HG02943 (cell line): ENCODE results near the gene TP73.

ENCODE experiments used
- ATAC-seq: cut with Tn5 transposase; IDR thresholded peaks from one replicate; pipeline ENCODE4 v1.9.1; 2021; ENCODE audit warnings: mild to moderate bottlenecking, low read depth, moderate library complexity; ENCODE audit not compliant: unreplicated experiment

TP73 gene

DNA sequence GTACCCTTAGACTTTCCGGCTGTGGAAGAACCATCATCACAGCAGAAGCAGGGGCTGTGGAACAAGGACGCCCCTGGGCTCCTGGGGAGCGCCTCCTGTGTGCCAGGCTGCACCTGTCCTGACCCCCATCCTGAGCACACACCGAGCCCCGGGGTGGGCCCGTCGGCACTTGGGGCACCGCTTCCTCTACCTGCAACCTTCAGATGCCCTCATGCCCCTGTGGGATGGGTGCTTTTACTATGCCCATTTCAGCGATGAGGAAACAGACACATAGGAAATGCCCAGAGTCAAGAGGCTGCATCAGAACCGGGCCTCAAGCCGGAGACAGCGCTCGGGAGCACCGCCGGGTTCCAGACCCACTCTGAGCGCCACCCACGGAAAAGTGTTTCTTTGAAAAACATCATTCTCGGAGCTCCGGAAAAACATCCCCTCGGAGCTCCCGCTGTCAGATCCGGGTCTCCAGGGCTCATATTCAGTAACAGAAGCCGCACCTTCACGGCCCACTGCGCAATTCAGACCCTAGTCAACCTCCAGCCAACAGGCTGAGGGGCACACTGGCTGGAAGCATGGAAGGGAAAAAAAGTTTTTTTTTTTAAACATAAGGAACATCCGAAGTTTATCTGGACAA is 19.5 kb upstream of the TP73 start:
- no peak for ATAC-seq

- no peak for ATAC-seq
These were observed 18.8 kb upstream of the TP73 start for GRCh38 chr1:3633344-3634058.

DNA sequence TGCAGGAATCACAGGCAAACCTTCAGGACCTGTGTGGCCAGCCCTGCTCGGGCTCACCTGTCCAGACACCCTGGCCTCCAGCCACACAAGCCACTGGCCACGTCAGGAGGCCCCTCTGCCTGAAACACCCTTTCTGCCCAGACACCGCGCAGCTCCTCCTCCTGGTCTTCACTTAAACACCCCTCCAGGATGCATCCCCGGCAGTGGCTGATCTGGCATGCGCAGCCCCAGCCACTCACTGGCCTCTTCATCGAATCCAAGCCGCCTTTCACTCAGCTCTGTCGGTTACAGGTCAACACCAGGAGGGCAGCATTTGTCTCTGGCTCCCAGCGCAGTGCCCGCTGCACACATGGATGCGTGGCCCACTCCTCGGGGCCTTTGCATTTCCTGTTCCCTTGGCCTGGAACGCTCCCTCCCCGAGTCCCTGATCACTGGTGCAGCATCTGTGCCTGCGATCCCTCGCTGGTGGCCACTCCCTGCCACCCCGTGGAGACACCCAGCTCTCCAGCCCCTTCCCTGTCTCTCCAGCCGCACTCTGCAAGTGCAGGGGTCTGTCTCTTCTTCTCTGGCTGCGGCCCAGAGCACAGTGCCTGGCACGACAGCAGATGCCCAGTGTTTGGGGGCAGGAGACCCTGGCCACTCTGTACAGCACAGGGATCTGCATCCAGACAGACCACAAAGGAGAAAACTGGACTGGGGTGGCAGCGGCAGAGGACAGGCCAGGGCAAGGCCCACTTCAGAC is 18.1 kb upstream of the TP73 start:
- ATAC-seq: no peak

DNA sequence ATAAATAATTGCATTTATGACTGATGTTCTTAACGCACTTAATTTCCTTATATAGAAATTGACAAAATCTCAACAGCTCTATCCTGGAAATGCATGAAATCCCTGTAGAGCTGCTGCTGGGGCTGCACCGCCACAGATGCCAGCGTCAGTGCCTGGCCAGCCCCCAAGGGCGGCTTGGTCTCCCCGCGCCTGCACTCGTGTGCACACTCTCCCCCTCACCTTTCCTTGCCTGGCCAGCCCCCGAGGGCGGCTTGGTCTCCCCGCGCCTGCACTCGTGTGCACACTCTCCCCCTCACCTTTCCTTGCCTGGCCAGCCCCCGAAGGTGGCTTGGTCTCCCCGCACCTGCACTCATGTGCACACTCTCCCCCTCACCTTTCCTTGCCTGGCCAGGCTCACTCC is 16.2 kb upstream of the TP73 start:
- ATAC-seq: no peak

- ATAC-seq: no peak
These were observed 15.8 kb upstream of the TP73 start for GRCh38 chr1:3636531-3636930.

- no peak for ATAC-seq
These were observed 14.3 kb upstream of the TP73 start for GRCh38 chr1:3638027-3638426.

- ATAC-seq: no peak
These were observed 13.6 kb upstream of the TP73 start for GRCh38 chr1:3638676-3639075.

DNA sequence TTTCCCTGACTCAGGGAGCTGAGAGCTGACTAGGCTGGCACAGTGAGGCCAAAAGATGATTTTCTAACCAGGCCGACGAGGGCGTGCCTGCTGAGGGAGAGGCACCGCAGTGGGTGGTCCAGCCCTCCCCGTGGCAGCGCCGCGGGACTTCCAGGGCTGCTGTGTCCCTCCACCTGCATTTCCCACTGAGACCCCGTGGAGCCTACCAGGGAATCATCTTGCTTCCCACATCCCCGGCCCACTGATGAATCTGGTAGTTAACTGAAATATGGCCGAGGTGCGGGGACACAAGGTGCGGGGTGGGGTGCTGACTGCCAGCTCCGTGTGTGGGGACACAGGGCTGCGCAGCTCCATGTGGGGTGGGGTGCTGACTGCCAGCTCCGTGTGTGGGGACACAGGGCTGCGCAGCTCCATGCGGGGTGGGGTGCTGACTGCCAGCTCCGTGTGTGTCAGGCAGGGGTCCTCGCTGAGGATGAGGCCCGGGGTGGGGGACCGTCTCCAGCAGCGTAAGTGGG is 12.9 kb upstream of the TP73 start:
- no peak for ATAC-seq

GRCh38 chr1:3640121-3640837 is 12.0 kb upstream of the TP73 start:
- no peak for ATAC-seq

DNA sequence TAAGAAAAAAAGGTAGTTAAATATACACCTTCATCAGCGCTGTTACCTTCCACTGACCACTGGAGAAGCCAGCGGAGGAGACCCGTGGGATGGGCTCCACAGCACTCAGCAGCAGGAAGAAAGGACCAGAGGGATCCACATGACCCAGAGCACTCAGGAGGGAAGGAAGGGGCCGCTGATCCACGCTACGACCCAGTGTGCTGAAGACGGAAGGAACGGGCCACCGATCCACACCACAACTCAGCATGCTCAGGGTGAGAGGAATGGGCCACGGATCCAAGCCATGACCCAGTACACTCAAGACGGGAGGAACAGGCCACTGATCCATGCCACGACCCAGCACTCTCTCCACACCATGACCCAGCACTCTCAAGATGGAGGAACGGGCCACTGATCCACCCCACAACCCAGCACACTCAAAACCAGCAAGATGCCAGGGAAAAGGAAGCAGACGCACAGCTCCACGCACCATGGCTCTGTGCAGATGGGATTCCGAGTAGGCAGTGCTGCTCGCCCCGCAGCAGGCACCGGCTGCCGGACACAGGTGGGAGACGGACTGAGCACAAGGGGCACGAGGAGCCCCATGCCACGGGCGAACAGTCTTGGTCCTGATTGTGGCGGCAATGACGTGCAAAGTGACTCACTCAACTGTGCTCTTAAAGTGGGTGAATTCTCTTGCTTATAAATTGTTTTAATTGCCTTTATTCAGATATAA is 11.1 kb upstream of the TP73 start:
- ATAC-seq: no peak

- ATAC-seq: no peak
These were observed 10.5 kb upstream of the TP73 start for GRCh38 chr1:3641816-3642215.

- ATAC-seq: no peak
These were observed 9.2 kb upstream of the TP73 start for GRCh38 chr1:3642919-3643675.

GRCh38 chr1:3644273-3644672 is 8.0 kb upstream of the TP73 start:
- no peak for ATAC-seq

- ATAC-seq: no peak
These were observed 7.1 kb upstream of the TP73 start for GRCh38 chr1:3645247-3645646.

DNA sequence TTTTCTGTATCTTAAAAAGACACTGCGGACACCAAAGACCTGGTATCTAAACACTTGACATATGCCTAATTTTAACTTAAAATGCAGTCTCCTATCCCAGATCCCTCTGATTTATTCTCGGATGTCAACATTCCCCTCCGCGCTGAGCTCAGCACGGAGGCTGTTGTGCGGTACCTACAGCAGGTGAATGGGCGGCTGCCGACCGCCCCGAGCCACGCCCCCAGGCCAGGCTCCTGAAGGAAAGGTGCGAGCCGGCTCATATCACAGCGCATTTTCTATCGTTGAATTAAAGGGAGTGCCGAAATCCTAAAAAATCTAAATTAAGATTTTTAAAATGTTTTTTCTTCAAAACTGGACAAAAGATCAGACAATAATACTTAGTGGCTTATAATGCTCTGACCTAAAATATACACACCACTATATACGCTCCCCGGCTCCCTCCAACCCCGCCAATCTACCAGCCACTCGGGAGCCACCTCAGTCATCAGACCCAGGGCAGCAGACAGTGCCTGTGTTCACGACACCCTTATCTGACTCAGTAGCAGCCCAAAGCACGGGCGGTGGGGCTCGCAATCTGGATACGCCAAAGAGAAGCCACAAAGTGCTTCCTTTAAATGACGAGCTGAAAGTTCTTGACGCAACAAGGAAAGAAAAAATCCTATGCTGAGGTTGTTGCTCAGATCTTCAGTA is 6.5 kb upstream of the TP73 start:
- ATAC-seq: no peak

- no peak for ATAC-seq
These were observed 5.7 kb upstream of the TP73 start for GRCh38 chr1:3646596-3646995.

DNA sequence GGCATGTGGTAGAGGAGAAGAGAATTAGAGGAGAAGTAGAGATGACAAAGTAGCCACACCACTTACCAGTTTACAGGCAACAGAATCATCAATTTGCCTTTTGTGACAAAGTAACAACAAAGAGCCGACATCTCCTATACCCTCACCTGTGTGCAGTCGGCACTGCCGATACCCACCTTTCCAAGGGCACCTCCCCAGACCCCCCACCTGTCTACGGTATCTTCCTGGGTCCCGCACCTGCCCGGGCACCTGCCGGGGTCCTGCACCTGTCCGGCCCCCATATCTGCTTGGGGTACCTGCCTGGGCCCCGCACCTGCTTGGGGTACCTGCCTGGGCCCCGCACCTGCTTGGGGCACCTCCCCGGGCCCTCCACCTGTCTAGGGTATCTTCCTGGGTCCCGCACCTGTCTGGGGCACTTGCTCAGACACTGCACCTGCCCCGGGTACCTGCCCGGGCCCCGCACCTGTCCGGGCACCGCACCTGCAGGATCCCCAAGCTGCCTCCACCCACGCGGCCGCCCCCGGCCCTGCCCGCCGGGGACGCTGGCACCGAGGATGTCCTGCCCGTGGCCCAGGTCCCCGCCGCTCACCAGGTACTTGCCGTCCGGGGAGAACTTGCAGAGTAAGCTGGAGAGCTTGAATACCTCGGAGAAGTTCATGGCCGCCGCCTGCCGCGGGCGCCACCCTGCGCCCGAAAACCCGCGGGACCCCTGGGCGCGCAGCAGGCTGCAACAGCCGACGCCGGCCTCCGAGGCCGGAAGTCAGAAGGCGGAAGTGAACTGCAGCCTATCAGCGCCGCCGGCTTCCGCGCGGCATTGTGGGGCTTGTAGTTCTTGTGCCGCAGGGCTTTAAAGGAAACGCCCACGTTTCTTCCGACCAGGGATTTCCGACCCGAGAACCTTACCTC is 2.7 kb upstream of the TP73 start, which contains the start of gene WRAP73:
TSS of gene WRAP73 (minus strand) at position 762 of the 906 bp plus-strand sequence. CDS start at position 658, 104 bp downstream.
- peak; percentile 63 for ATAC-seq
